A549 treated with DMSO at 1 μM for 4 hours (cell line): ENCODE measurements around the gene KICS2. TPM values are rescaled to one million over a fixed set of nuclear protein-coding genes. Genes with fewer than 3 reads are reported as not detected.

Source experiments
- total RNA-seq: library from RNA; stranded (reverse); fragments of 200-300 nt; extraction: Qiagen RNA extraction; gene quantifications from 5 replicates; pipeline ENCODE4 v1.2.3, GENCODE V29; 2022; ENCODE audit warnings: low read depth

KICS2 gene
- 8.7 to 10.0 TPM (median 8.8 TPM) in 5 replicates for total RNA-seq

DNA sequence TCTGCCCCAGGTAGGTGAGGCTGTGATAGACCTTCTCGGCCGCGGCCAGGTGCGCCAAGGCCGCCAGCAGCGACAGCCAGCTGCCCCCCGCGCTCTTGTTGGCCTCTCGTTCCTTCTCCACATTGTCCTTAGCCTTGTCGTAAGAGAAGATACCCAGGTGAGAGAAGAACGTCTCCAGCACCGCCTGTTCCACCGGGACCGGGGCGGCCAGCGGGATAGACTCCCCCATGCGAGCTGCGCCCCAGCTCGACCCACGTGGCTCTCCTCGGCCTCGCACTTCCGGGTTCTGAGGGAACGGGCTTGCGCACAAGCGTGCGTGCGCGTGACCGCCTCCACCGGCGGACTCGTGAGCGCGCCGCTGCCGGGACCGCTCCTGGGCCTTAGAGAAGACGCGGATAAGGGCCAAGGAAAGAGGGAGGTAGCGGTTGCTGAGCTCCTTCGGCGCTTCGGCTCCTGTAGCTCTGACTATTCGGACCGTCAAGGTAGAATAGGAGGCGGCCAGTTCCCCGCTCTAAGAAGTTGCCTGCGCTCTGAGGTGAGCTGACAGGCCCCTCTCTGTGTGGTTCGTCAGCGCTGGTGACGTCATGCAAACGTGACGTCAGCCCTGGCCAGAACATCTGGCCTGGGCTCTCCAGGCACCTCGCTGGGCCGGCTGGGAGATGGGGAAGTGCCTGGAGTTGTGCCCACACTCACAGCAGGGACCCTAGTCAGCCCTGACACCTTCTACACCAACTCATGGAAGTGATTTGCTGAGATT is at the start of gene KICS2:
TSS of gene KICS2 (minus strand) at position 288 of the 757 bp plus-strand sequence. CDS start at position 229, 59 bp downstream.

Other genes with a start within 250 kb of the KICS2 start
- 0.10 to 0.13 TPM in 2 of 5 replicates, not detected in the others for gene C12orf56, start 168.5 kb upstream of the KICS2 start, total RNA-seq
- 45.9 to 69.7 TPM (median 57.7 TPM) in 5 replicates for gene XPOT, start 182.1 kb upstream of the KICS2 start, total RNA-seq
- 23.5 to 29.7 TPM (median 26.4 TPM) in 5 replicates for gene TBK1, start 229.8 kb upstream of the KICS2 start, total RNA-seq